SJCRH30 (cell line): ENCODE measurements around the gene ATXN7L2. TPM values are rescaled to one million over a fixed set of nuclear protein-coding genes. Genes with fewer than 3 reads are reported as not detected.
A peak's percentile ranks its signal among the peaks of the same experiment; 100 is the strongest.
"Not testable (repeated sequence)": the region's sequence is repeated elsewhere in the genome, so short reads cannot be mapped to it uniquely, and the experiment has no call there.

Experiments used
- DNase-seq, 2 experiments: peaks; one replicate each; pipeline ENCODE4 v3.0.0-alpha.2; 2015 to 2020
- H3K27ac ChIP-seq: fragments of 250-450 bp; sonication (Bioruptor Pico); 2 replicates; pipeline ENCODE4 v1.5.1; 2020; ENCODE audit warnings: mild to moderate bottlenecking, moderate library complexity
- H3K27me3 ChIP-seq: fragments of 250-450 bp; sonication (Bioruptor Pico); 2 replicates; pipeline ENCODE4 v1.5.1; 2020; ENCODE audit warnings: mild to moderate bottlenecking, moderate library complexity
- H3K36me3 ChIP-seq: fragments of 250-450 bp; sonication (Bioruptor Pico); 2 replicates; pipeline ENCODE4 v1.5.1; 2020; ENCODE audit warnings: mild to moderate bottlenecking, moderate library complexity
- H3K4me1 ChIP-seq: fragments of 250-450 bp; sonication (Bioruptor Pico); 2 replicates; pipeline ENCODE4 v1.5.1; 2020; ENCODE audit warnings: mild to moderate bottlenecking, moderate library complexity
- H3K4me3 ChIP-seq: fragments of 250-450 bp; sonication (Bioruptor Pico); 2 replicates; pipeline ENCODE4 v1.5.1; 2020; ENCODE audit warnings: mild to moderate bottlenecking, moderate library complexity
- H3K9me3 ChIP-seq: fragments of 250-450 bp; sonication (Bioruptor Pico); replicated peaks from 2 replicates; pipeline ENCODE4 v1.5.1; 2020; ENCODE audit warnings: mild to moderate bottlenecking, moderate library complexity
- total RNA-seq: library from RNA; depleted of rRNA; stranded (reverse); fragments of >200 nt; shearing (Covaris generic); gene quantifications from 2 replicates; pipeline ENCODE4 v1.2.3, GENCODE V29; 2014; rRNA removed

ATXN7L2 gene, protein sequence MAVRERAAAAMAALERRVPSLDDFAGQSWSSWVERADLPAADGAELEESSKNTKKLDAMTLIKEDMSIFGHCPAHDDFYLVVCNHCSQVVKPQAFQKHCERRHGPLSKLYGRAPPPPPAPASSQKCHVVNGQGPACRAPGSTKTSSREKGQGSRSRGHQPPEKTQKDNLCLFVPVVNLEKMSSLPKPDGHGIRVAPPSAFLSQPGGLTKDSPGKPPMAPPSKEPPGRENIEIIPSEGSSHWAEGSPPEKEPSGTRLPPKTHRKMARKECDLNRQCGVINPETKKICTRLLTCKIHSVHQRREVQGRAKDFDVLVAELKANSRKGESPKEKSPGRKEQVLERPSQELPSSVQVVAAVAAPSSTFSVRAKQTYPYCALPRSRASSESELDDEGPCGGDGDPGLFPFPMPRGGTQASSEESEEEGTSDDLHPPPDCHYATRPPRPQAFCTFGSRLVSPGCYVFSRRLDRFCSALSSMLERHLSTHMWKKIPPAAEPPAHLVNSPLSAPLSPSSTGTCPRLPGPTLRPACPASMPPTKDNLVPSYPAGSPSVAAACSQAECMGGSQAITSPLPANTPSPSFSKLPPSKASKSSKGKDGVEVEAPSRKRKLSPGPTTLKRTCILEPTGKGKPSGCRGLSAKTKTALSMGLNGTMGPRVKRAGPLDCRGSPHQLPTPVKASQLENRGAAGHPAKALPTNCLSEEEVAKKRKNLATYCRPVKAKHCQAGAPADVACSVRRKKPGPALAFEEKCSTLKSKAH
- total RNA-seq = 7.0 and 9.1 TPM in 2 replicates

DNA sequence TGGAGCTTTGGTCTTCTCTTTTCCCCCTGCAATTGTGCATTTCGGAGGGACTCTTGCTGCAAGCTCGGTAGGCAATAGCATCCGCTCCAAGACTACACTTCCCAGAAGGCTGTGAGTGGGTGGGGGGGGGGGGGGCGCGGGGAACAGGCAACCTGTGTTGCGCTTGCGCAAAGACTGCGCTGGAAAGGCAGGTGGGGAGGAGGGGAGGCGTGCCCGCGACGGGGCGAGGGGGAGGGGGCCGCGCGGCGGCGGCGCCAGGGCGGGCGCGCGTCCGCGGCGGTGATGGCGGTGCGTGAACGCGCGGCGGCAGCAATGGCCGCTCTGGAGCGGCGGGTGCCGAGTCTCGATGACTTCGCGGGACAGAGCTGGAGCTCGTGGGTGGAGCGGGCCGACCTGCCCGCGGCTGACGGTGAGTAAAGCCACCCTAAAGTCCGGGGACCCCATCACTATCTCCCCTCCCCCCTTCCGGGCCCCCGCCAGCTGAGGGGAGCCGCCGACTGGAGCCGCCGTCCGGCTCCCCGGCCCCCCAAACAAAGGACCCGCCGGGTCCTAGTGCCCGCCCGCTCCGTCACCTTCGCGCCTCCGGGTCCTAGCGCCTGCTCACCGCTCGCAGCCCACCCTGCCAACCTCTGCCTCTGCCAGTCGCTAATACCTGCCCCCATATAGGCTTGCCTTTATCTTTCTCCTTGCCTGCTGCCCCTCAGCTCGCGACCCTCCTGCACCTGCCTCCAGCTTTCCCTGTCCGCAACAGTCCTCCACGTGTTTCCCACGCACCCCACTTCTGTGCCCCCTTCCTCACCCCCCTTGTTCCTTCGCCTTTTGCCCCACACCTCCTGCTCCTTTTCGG lies at the start of gene ATXN7L2:
TSS of gene ATXN7L2 (plus strand) at position 234 of the 847 bp plus-strand sequence. CDS start at position 283, 49 bp downstream.
- Histone ChIP-seq H3K4me1 (no peaks in the 10 kb centered on the region), H3K9me3 (no peaks in the 10 kb centered on the region), H3K27me3 (no peaks in the 10 kb centered on the region), H3K27ac (peak within 1 kb of the TSS; percentile 97), H3K4me3 (peak within 1 kb of the TSS; percentile 94), H3K36me3 (no peaks in the 10 kb centered on the region; the same call in 1 of the 2 replicates)
- DNase-seq = peak; percentile 93 to 94

DNA sequence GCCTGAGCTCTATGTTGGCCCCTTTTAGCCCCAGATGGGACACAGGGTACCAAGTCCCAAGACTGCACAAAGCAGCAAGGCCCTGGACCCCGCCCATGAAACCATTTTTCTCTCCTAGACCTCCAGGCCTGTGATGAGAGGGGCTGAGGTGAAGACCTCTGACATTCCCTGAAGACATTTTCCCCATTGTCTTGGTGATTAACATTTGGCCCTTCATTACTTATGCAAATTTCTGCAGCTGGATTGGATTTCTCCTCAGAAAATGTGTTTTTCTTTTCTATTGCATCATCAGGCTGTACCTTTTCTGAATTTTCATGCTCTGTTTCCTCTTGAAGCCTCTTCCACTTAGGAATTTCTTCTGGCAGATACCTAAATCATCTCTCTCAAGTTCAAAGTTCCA lies 49.2 kb upstream of the ATXN7L2 start:
- no peak overlapping the region for H3K4me3 ChIP-seq
- H3K27me3 ChIP-seq = no peaks in the 10 kb centered on the region
- DNase-seq = no peak
- H3K4me1 ChIP-seq = peaks cover 9% of the 10 kb centered on the region
- H3K27ac ChIP-seq = no peak overlapping the region
- no peaks in the 10 kb centered on the region for H3K9me3 ChIP-seq
- no peaks in the 10 kb centered on the region for H3K36me3 ChIP-seq

DNA sequence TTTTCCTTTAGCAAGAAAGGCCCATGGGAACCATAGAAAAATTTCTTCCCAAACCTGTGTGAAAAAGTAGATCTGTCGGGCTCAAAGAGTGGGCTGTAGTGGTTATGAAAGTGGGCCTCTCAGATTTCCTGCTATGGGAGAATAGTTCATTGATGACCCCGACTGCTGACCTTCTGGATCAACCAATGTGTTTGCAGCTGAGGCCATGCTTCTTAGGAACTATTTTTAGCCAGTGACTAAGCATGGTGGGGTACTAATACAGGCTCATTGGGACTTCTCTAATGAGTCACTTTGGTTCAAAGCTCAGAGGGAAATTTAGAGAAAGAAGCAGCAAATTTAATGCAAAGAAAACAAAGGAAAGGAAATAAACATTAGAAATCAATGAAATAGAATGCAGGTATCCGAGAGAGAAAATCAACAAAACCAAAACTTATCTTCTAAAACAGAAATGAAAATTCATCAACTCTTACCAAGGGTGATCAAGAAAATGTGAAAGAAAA lies 44.9 kb upstream of the ATXN7L2 start:
- H3K27me3 ChIP-seq = no peaks in the 10 kb centered on the region
- DNase-seq = peak; percentile 51 to 70
- H3K9me3 ChIP-seq = no peaks in the 10 kb centered on the region
- H3K4me3 ChIP-seq = no peak overlapping the region
- no peak overlapping the region for H3K27ac ChIP-seq
- H3K36me3 ChIP-seq = no peaks in the 10 kb centered on the region
- H3K4me1 ChIP-seq = peaks cover 9% of the 10 kb centered on the region

DNA sequence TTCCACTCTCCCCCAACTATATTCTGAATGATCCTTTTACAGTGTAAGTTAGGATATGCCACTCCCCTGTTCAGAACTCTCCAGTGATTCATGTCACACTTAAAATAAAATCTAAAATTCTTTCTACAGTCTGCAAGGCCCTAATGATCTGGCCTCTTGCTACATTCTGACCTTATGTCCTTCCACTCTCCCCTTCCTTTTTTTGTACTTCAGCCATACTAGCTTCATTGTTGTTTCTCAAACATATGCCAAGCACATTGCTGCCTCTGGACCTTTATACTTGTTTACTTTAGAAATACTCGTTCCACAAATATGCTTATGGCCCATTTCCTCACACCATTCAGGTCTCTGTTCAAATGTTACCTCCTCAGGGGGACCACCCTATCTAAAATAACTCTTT lies 42.6 kb upstream of the ATXN7L2 start:
- no peak for DNase-seq
- H3K4me1 ChIP-seq = peaks cover 9% of the 10 kb centered on the region
- no peaks in the 10 kb centered on the region; the same call in 1 of the 2 replicates for H3K27me3 ChIP-seq
- H3K9me3 ChIP-seq = no peaks in the 10 kb centered on the region
- no peaks in the 10 kb centered on the region for H3K36me3 ChIP-seq
- no peak overlapping the region for H3K4me3 ChIP-seq
- no peak overlapping the region for H3K27ac ChIP-seq

DNA sequence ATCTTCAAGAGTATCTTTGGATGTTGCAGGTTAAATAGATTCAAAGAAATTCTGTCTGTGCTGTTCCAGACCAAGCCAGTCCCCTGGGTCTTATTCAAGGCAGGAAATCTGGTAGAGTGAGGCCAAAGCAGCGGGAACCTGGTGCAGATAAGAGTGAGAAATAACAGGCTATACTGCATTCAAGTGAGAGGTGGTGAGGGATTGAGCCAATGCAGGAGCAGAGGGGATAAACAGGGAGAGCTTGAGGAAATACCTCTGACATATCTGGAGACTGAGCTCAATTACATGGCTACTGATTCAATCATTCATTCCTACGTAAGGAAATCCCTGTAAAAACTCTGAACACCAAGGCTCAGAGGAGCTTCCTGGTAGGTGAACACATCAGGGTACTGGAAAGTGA lies 40.2 kb upstream of the ATXN7L2 start:
- H3K36me3 ChIP-seq = no peaks in the 10 kb centered on the region
- H3K9me3 ChIP-seq = no peaks in the 10 kb centered on the region
- DNase-seq = no peak
- H3K4me1 ChIP-seq = peaks cover 7% of the 10 kb centered on the region
- no peak overlapping the region for H3K27ac ChIP-seq
- H3K4me3 ChIP-seq = no peak overlapping the region
- no peaks in the 10 kb centered on the region; the same call in 1 of the 2 replicates for H3K27me3 ChIP-seq

DNA sequence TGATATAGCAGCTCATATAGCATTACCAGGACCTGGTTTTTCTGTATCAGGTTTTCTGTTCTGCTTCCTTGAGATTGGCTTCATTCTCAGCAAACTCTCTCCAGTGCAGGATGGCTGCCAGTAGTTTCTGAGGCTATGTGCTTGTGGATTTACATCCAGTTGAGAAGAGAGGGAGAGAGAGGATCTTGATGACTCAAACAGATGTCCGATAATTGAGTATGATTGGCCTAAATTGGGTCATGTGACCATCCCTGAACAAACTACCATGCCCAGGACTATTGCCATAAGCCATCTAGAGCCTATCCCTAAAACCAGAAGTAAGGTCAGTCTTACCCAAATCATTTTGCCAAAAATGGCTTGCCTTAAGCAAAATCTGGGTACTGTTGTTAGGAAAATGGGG lies 39.4 kb upstream of the ATXN7L2 start:
- no peaks in the 10 kb centered on the region; the same call in 1 of the 2 replicates for H3K27me3 ChIP-seq
- H3K4me3 ChIP-seq = no peak overlapping the region
- no peaks in the 10 kb centered on the region for H3K9me3 ChIP-seq
- DNase-seq = peak in 1 of 2 experiments; percentile 9
- no peaks in the 10 kb centered on the region for H3K36me3 ChIP-seq
- H3K4me1 ChIP-seq = no peaks in the 10 kb centered on the region
- no peak overlapping the region for H3K27ac ChIP-seq

DNA sequence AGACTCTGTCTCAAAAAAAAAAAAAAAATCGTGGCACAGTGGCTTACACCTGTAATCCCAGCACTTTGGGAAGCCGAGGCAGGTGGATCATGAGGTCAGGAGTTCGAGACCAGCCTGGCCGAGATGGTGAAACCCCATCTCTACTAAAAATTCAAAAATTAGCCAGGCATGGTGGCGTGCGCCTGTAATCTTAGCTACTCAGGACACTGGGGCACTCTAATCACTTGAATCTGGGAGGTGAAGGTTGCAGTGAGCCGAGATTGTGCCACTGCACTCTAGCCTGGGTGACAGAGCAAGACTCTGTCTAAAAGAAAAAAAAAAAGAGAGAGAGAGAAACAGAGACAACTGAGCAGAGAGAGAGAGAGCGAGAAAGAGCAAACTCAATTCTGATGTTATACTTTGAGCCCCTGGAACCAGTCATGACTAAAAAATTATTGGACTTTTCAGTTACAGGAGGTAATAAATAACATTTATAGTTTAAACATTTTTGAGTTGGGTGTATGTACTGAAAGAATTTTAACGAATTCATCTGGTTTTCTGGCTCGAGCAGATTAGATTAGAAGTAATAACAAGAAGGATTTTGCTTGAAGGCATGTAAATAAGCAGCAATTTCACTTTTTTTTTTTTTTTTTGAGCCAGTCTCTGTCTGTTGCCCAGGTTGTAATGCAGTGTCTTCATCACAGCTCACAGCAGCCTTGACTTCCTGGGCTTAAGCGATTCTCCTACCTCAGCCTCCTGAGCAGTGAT lies 37.6 kb upstream of the ATXN7L2 start:
- not testable (repeated sequence) for H3K4me1 ChIP-seq, H3K9me3 ChIP-seq, H3K27me3 ChIP-seq, H3K27ac ChIP-seq, H3K36me3 ChIP-seq, H3K4me3 ChIP-seq, DNase-seq

DNA sequence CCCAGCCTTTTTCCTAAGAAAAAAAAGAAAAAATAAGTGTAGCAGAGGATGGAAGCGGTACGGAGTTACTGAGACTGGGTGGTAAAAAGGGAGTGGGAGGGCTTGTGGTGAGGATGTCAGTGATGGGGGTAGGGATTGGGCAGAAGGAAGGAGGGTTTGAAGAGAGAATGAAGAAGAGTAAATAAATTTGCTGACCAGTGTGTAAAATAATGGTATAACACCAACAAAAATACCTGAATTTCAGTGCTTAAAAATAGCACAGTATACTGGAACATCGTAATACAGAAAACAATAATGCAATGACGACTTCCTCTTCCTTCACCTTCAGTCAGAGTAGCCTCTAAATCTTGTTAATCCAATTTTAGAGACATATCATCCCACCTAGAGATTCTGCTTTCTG lies 36.2 kb upstream of the ATXN7L2 start:
- Histone ChIP-seq H3K36me3 (no peaks in the 10 kb centered on the region), H3K27me3 (no peaks in the 10 kb centered on the region; the same call in 1 of the 2 replicates), H3K4me3 (no peak overlapping the region), H3K27ac (no peak overlapping the region), H3K4me1 (no peaks in the 10 kb centered on the region), H3K9me3 (no peaks in the 10 kb centered on the region)
- no peak for DNase-seq

DNA sequence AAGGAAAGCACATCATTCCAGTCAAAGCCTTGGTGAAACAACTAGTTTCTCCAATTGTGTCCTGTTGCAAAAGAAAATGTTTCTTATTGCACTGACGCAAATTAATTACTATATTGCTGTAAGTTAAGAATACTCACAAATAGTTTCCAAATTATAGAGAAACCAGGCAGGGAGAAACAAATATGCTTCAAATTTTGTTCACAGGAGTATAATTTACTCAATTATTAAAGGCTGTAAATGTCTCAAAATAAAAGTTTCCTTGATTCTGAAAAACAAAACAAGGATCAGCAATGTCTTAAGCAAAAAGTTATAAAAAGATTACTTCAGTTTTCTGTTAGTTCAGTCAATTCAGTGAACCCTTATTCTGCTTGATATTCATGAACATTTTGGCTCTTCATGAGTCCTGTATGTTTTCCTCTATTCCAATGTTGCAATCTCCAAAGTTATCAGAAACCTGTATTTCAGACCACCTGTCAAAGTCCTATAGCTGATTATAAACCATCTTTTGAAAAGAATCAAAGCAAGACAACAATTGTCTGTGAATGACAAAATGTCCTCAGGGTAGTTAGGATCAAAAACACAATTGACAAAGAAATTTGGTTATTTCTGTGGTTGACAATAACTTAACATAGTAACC lies 29.1 kb upstream of the ATXN7L2 start:
- Histone ChIP-seq H3K27me3 (no peaks in the 10 kb centered on the region; the same call in 1 of the 2 replicates), H3K36me3 (no peaks in the 10 kb centered on the region), H3K4me1 (no peaks in the 10 kb centered on the region), H3K9me3 (0 out of 2 replicates have a peak, but pooled peaks cover 3% of the 10 kb centered on the region), H3K4me3 (no peak overlapping the region), H3K27ac (no peak overlapping the region)
- DNase-seq = no peak

DNA sequence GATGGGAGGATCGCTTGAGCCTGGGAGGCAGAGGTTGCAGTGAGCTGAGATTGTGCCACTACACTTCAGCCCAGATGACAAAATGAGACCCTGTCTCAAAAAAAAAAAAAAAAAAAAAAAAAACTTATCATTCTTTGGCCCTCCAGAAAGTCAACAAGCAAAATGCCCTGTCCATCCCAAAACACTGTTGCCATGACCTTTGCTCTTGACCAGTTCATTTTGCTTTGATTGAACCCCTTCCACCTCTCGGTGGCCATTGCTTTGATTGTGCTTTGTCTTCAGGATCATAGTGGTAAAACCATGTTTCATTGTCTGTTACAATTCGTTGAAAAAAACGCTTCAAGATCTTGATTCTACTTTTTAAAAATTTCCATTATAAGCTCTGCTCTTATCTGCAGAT lies 25.9 kb upstream of the ATXN7L2 start:
- Histone ChIP-seq H3K27ac (no peak overlapping the region), H3K36me3 (no peaks in the 10 kb centered on the region), H3K27me3 (peaks cover 3% of the 10 kb centered on the region; the same call in 1 of the 2 replicates), H3K4me1 (no peaks in the 10 kb centered on the region), H3K9me3 (0 out of 2 replicates have a peak, but pooled peaks cover 3% of the 10 kb centered on the region), H3K4me3 (no peak overlapping the region)
- no peak for DNase-seq

DNA sequence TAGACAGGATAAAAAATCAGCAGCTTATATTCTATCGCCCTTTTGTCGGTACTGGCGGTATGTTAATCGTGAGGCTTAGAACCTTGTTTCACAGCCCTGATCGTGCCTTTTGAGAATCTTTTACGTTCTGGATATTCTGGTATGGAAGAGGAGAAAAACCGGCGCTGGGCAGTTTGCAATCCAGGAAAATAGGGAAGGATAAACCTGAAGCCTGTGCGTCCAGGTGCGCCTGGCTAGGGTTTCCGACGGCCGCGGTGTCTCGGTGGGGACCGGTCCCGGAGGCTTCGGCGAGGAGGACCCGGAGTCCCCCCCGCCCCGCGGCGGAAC lies 17.6 kb upstream of the ATXN7L2 start:
- Histone ChIP-seq H3K27me3 (peaks cover 19% of the 10 kb centered on the region), H3K36me3 (no peaks in the 10 kb centered on the region), H3K27ac (no peak overlapping the region)

DNA sequence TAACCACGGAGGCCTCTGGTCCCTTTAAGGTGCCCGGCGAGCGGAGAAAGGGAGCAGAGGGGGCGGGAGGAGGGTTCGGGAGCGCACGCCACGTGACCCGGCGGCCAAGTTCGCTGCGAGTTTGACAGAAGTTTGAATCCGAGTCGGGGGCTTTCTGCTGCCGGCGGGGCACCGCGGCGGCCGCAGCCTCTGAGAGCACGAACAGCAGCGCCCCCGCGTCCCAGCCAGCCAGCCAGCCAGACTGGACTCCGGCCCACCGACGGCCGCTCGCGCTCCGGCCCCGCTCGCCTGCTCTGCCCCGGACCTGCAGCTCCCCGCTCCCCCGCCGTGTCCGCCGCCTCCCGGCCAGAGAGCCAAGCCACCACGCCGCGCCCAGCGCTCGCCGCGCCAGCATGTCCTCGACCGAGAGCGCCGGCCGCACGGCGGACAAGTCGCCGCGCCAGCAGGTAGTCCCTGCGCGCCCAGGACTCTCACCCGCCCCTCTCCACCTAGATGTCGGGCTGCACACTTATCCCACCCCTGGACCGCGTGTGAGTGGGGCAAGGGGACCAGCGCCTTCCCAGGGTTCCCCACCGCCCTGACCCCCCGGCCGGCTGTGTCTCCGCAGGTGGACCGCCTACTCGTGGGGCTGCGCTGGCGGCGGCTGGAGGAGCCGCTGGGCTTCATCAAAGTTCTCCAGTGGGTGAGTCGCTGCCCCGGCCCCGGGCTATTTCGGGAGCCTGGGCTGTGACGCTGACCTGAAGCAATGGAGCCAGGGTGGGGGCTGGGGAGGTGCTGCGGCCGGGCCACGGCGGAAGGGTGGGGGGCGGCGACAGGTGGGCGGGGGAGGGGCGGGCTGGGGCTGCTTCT lies 17.0 kb upstream of the ATXN7L2 start, which contains the start of gene SYPL2:
TSS of gene SYPL2 (plus strand) at position 95 of the 849 bp plus-strand sequence. CDS start at position 393, 298 bp downstream.
- no peaks in the 10 kb centered on the region for H3K4me1 ChIP-seq
- H3K9me3 ChIP-seq = no peaks in the 10 kb centered on the region
- H3K36me3 ChIP-seq = no peaks in the 10 kb centered on the region
- peak within 1 kb of the TSS; percentile 56 for H3K4me3 ChIP-seq
- peaks cover 19% of the 10 kb centered on the region for H3K27me3 ChIP-seq
- no peak within 1 kb of the TSS for H3K27ac ChIP-seq
- peak; percentile 45 to 62 for DNase-seq

More for the DNA sequence above, 17.6 kb upstream of the ATXN7L2 start:
- H3K4me1 ChIP-seq = no peaks in the 10 kb centered on the region
- H3K4me3 ChIP-seq = peak overlapping the region; percentile 56
- DNase-seq = no peak
- no peaks in the 10 kb centered on the region for H3K9me3 ChIP-seq
